ENCODE data around the gene HSBP1L1. TPM values are rescaled to one million over a fixed set of nuclear protein-coding genes. Genes with fewer than 3 reads are reported as not detected.
A peak's percentile ranks its signal among the peaks of the same experiment; 100 is the strongest.

The HSBP1L1 gene
- total and polyA plus RNA-seq, 2 donors (not counting 1 experiment from before 2014, with no cell fraction given) = 13.4 to 24.6 TPM

- TF ChIP-seq EZH2 (IDR thresholded peaks at IDR 0.05; ENCODE audit: low read length, missing control alignments) (no peak), CTCF (conservative IDR thresholded peaks at IDR 0.05 in 1 of 2, IDR thresholded peaks at IDR 0.05 in 1 of 2; ENCODE audit: low read depth in 1 of 2, low read length in 2 of 2) (no peak)
- no peaks in the 10 kb centered on the region for H3K9me3 ChIP-seq (ENCODE audit: control insufficient read depth, insufficient read depth, low read depth, low read length)
- peak; percentile 28 to 30 for DNase-seq (ENCODE audit: low read depth in 2 of 2)
- no peak overlapping the region for H3K9ac ChIP-seq (ENCODE audit: insufficient read depth, low read length)
- no peak overlapping the region for H2AFZ ChIP-seq (ENCODE audit: low read length)
- no peaks in the 10 kb centered on the region for H3K27me3 ChIP-seq (ENCODE audit: control insufficient read depth, insufficient read depth, low read length)
- H3K4me1 ChIP-seq (ENCODE audit: control insufficient read depth, extremely low read depth, insufficient read depth, low read length) = peaks cover 2% of the 10 kb centered on the region
- H3K79me2 ChIP-seq (ENCODE audit: control insufficient read depth, insufficient read depth, low read length) = peaks cover 99% of the 10 kb centered on the region
- H3K27ac ChIP-seq (ENCODE audit: insufficient read depth, low read length) = no peak overlapping the region
- H3K36me3 ChIP-seq (ENCODE audit: control insufficient read depth, insufficient read depth, low read length) = peaks cover 5% of the 10 kb centered on the region
- no peak overlapping the region for H3K4me3 ChIP-seq (replicated peaks in 1 of 4; ENCODE audit: control extremely low read depth in 1 of 4, insufficient read depth in 1 of 4, low read depth in 3 of 4, low read length in 4 of 4)
- no peak overlapping the region for H3K4me2 ChIP-seq (ENCODE audit: extremely low read depth, insufficient read depth, low read length)
- H4K20me1 ChIP-seq (ENCODE audit: control insufficient read depth, extremely low read depth, insufficient read depth, low read length) = peaks cover 2% of the 10 kb centered on the region
Observed at GRCh38 chr18:79982736-79983135, 18.3 kb downstream of the HSBP1L1 start.

GRCh38 chr18:79983253-79983652, 18.8 kb downstream of the HSBP1L1 start:
- H4K20me1 ChIP-seq (ENCODE audit: control insufficient read depth, extremely low read depth, insufficient read depth, low read length) = peaks cover 2% of the 10 kb centered on the region
- peaks cover 3% of the 10 kb centered on the region for H3K36me3 ChIP-seq (ENCODE audit: control insufficient read depth, insufficient read depth, low read length)
- no peak for DNase-seq (ENCODE audit: low read depth in 2 of 2)
- no peak overlapping the region for H3K4me3 ChIP-seq (replicated peaks in 1 of 4; ENCODE audit: control extremely low read depth in 1 of 4, insufficient read depth in 1 of 4, low read depth in 3 of 4, low read length in 4 of 4)
- H2AFZ ChIP-seq (ENCODE audit: low read length) = no peak overlapping the region
- H3K9me3 ChIP-seq (ENCODE audit: control insufficient read depth, insufficient read depth, low read depth, low read length) = no peaks in the 10 kb centered on the region
- peaks cover 99% of the 10 kb centered on the region for H3K79me2 ChIP-seq (ENCODE audit: control insufficient read depth, insufficient read depth, low read length)
- H3K9ac ChIP-seq (ENCODE audit: insufficient read depth, low read length) = no peak overlapping the region
- TF ChIP-seq CTCF (conservative IDR thresholded peaks at IDR 0.05 in 1 of 2, IDR thresholded peaks at IDR 0.05 in 1 of 2; ENCODE audit: low read depth in 1 of 2, low read length in 2 of 2) (no peak), EZH2 (IDR thresholded peaks at IDR 0.05; ENCODE audit: low read length, missing control alignments) (no peak)
- H3K4me2 ChIP-seq (ENCODE audit: extremely low read depth, insufficient read depth, low read length) = no peak overlapping the region
- peaks cover 2% of the 10 kb centered on the region for H3K4me1 ChIP-seq (ENCODE audit: control insufficient read depth, extremely low read depth, insufficient read depth, low read length)
- H3K27me3 ChIP-seq (ENCODE audit: control insufficient read depth, insufficient read depth, low read length) = no peaks in the 10 kb centered on the region
- no peak overlapping the region for H3K27ac ChIP-seq (ENCODE audit: insufficient read depth, low read length)

- Histone ChIP-seq H3K9ac (ENCODE audit: insufficient read depth, low read length) (no peak overlapping the region), H3K4me3 (replicated peaks in 1 of 4; ENCODE audit: control extremely low read depth in 1 of 4, insufficient read depth in 1 of 4, low read depth in 3 of 4, low read length in 4 of 4) (no peak overlapping the region), H3K36me3 (ENCODE audit: control insufficient read depth, insufficient read depth, low read length) (peaks cover 3% of the 10 kb centered on the region), H3K4me2 (ENCODE audit: extremely low read depth, insufficient read depth, low read length) (no peak overlapping the region), H3K9me3 (ENCODE audit: control insufficient read depth, insufficient read depth, low read depth, low read length) (no peaks in the 10 kb centered on the region), H3K27me3 (ENCODE audit: control insufficient read depth, insufficient read depth, low read length) (no peaks in the 10 kb centered on the region), H3K4me1 (ENCODE audit: control insufficient read depth, extremely low read depth, insufficient read depth, low read length) (peaks cover 2% of the 10 kb centered on the region), H3K27ac (ENCODE audit: insufficient read depth, low read length) (no peak overlapping the region), H2AFZ (ENCODE audit: low read length) (no peak overlapping the region), H3K79me2 (ENCODE audit: control insufficient read depth, insufficient read depth, low read length) (peaks cover 94% of the 10 kb centered on the region), H4K20me1 (ENCODE audit: control insufficient read depth, extremely low read depth, insufficient read depth, low read length) (peaks cover 2% of the 10 kb centered on the region)
- no peak for TF ChIP-seq EZH2 (IDR thresholded peaks at IDR 0.05; ENCODE audit: low read length, missing control alignments)
- TF ChIP-seq CTCF (conservative IDR thresholded peaks at IDR 0.05 in 1 of 2, IDR thresholded peaks at IDR 0.05 in 1 of 2; ENCODE audit: low read depth in 1 of 2, low read length in 2 of 2) = no peak
- peak in 1 of 2 donors; percentile 71 for DNase-seq (ENCODE audit: low read depth in 2 of 2)
Observed at GRCh38 chr18:79983793-79984192, 19.4 kb downstream of the HSBP1L1 start.

Data from fibroblast of lung (primary cell).